ENCODE measurements around the gene HELZ2. TPM values are rescaled to one million over a fixed set of nuclear protein-coding genes. Genes with fewer than 3 reads are reported as not detected.

HELZ2 gene
- polyA plus RNA-seq, 1 of the 3 experiments (the other 2 are of a cell fraction) = 7.6 TPM

DNA sequence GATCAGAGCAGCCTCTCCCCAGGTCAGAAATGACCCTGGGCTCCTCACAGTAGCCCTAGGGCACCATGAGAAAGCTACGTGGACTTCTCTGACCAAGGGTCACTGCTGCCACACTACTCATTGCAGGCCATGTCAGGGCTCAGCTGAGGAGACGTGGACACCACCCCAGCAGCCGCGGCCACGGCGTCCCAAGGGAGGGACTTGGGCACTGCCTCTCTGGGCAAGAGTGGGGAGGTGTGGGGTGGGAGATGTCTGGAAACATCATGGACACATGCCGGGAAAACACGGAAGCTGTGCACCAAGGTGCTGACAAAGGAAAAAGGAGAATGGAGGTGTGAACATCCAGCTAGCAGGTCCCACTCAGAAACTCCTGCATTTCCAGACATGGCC is 43.8 kb upstream of the HELZ2 start:
- Histone ChIP-seq H3K9ac (no peak overlapping the region), H2AFZ (ENCODE audit: low read depth) (no peak overlapping the region), H3K4me3 (ENCODE audit: low read depth in 2 of 2, low read length in 1 of 2) (no peak overlapping the region), H3K27me3 (ENCODE audit: insufficient read depth) (no peaks in the 10 kb centered on the region), H3K4me1 (ENCODE audit: control insufficient read depth in 1 of 2, insufficient read depth in 2 of 2, low read depth in 1 of 2, low read length in 1 of 2) (no peaks in the 10 kb centered on the region; a peak in 1 of 4 replicates), H3F3A (replicated peaks; ENCODE audit: insufficient read depth) (no peaks in the 10 kb centered on the region), H3K9me3 (no peaks in the 10 kb centered on the region), H3K79me2 (ENCODE audit: insufficient read depth) (peaks cover 39% of the 10 kb centered on the region), H3K9me2 (no peaks in the 10 kb centered on the region), H4K20me1 (ENCODE audit: insufficient read depth) (no peaks in the 10 kb centered on the region), H3K4me2 (no peak overlapping the region), H3K27ac (ENCODE audit: low read depth in 2 of 2, low read length in 1 of 2) (no peak overlapping the region), H3K36me3 (replicated peaks in 1 of 2; ENCODE audit: control insufficient read depth in 1 of 2, insufficient read depth in 2 of 2, low read length in 1 of 2) (peaks cover 7 to 12% of the 10 kb centered on the region in 2 experiments)
- ChIA-PET CTCF (interaction anchor here (1.1 to 1.6 kb wide), 4 partner anchors 9 to 421 kb away, joined by 3 to 6 read pairs (median 4); partner anchors contain the start of gene GMEB2), POLR2A (interaction anchor here (0.6 kb wide), 1 partner anchor 9 kb away, joined by 3 read pairs; no protein-coding TSS in a partner anchor)
- 96% methylated on average over 7 of the region's 8 CpGs for WGBS (ENCODE audit: low lambda C conversion rate)
- TF ChIP-seq, protein P1, sequence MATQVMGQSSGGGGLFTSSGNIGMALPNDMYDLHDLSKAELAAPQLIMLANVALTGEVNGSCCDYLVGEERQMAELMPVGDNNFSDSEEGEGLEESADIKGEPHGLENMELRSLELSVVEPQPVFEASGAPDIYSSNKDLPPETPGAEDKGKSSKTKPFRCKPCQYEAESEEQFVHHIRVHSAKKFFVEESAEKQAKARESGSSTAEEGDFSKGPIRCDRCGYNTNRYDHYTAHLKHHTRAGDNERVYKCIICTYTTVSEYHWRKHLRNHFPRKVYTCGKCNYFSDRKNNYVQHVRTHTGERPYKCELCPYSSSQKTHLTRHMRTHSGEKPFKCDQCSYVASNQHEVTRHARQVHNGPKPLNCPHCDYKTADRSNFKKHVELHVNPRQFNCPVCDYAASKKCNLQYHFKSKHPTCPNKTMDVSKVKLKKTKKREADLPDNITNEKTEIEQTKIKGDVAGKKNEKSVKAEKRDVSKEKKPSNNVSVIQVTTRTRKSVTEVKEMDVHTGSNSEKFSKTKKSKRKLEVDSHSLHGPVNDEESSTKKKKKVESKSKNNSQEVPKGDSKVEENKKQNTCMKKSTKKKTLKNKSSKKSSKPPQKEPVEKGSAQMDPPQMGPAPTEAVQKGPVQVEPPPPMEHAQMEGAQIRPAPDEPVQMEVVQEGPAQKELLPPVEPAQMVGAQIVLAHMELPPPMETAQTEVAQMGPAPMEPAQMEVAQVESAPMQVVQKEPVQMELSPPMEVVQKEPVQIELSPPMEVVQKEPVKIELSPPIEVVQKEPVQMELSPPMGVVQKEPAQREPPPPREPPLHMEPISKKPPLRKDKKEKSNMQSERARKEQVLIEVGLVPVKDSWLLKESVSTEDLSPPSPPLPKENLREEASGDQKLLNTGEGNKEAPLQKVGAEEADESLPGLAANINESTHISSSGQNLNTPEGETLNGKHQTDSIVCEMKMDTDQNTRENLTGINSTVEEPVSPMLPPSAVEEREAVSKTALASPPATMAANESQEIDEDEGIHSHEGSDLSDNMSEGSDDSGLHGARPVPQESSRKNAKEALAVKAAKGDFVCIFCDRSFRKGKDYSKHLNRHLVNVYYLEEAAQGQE (IDR thresholded peaks at IDR 0.05; ENCODE audit: low read depth, low read length) = no peak
- TF ChIP-seq GABPA (IDR thresholded peaks at IDR 0.05; ENCODE audit: low read depth) (no peak), RXRA (IDR thresholded peaks at IDR 0.05; ENCODE audit: borderline replicate concordance, low read depth) (no peak), FOXJ3 (CRISPR knock-in tag; IDR thresholded peaks at IDR 0.05) (no peak), EP300 (IDR thresholded peaks at IDR 0.05; ENCODE audit: borderline replicate concordance in 1 of 2, low read depth in 1 of 2, low read length in 1 of 2) (no peak), RAD21 (IDR thresholded peaks at IDR 0.05; ENCODE audit: low read length) (no peak), SMC3 (IDR thresholded peaks at IDR 0.05; ENCODE audit: low read depth, low read length) (no peak), NFIC (IDR thresholded peaks at IDR 0.05; ENCODE audit: borderline replicate concordance) (no peak), FOXM1 (IDR thresholded peaks at IDR 0.05; ENCODE audit: low read depth) (no peak), CHD2 (IDR thresholded peaks at IDR 0.05; ENCODE audit: low read length, partially characterized antibody) (no peak), RFX5 (IDR thresholded peaks at IDR 0.05; ENCODE audit: low read length) (no peak), TAF1 (IDR thresholded peaks at IDR 0.05; ENCODE audit: borderline replicate concordance, low read depth, low read length) (no peak)
- TF ChIP-seq, protein P2, sequence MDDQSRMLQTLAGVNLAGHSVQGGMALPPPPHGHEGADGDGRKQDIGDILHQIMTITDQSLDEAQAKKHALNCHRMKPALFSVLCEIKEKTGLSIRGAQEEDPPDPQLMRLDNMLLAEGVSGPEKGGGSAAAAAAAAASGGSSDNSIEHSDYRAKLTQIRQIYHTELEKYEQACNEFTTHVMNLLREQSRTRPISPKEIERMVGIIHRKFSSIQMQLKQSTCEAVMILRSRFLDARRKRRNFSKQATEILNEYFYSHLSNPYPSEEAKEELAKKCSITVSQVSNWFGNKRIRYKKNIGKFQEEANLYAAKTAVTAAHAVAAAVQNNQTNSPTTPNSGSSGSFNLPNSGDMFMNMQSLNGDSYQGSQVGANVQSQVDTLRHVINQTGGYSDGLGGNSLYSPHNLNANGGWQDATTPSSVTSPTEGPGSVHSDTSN (IDR thresholded peaks at IDR 0.05) = no peak
- TF ChIP-seq, protein P3, sequence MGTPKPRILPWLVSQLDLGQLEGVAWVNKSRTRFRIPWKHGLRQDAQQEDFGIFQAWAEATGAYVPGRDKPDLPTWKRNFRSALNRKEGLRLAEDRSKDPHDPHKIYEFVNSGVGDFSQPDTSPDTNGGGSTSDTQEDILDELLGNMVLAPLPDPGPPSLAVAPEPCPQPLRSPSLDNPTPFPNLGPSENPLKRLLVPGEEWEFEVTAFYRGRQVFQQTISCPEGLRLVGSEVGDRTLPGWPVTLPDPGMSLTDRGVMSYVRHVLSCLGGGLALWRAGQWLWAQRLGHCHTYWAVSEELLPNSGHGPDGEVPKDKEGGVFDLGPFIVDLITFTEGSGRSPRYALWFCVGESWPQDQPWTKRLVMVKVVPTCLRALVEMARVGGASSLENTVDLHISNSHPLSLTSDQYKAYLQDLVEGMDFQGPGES (IDR thresholded peaks at IDR 0.05; ENCODE audit: low read depth, low read length) = no peak
- TF ChIP-seq, protein P4, sequence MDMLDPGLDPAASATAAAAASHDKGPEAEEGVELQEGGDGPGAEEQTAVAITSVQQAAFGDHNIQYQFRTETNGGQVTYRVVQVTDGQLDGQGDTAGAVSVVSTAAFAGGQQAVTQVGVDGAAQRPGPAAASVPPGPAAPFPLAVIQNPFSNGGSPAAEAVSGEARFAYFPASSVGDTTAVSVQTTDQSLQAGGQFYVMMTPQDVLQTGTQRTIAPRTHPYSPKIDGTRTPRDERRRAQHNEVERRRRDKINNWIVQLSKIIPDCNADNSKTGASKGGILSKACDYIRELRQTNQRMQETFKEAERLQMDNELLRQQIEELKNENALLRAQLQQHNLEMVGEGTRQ (IDR thresholded peaks at IDR 0.05; ENCODE audit: borderline replicate concordance, low read depth, low read length) = no peak
- TF ChIP-seq, protein P5, sequence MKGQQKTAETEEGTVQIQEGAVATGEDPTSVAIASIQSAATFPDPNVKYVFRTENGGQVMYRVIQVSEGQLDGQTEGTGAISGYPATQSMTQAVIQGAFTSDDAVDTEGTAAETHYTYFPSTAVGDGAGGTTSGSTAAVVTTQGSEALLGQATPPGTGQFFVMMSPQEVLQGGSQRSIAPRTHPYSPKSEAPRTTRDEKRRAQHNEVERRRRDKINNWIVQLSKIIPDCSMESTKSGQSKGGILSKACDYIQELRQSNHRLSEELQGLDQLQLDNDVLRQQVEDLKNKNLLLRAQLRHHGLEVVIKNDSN (IDR thresholded peaks at IDR 0.05; ENCODE audit: borderline replicate concordance, low read depth) = no peak
- DNase-seq = no peak

Data from SK-N-SH (cell line).